Astrocyte (in vitro differentiated cells and primary cell): ENCODE data around the gene NF2.

Experiments
- EZH2 ChIP-seq: IDR thresholded peaks from 2 replicates; pipeline ENCODE4 v1.6.1; 2012; ENCODE audit warnings: mild to moderate bottlenecking, low read length, inconsistent platforms; ENCODE audit not compliant: insufficient read depth
- TF ChIP-seq, protein P1 (sequence below): IDR thresholded peaks from 2 replicates; pipeline ENCODE4 v1.5.1; 2011; ENCODE audit warnings: low read depth, mild to moderate bottlenecking, inconsistent platforms, low read length, moderate library complexity; ENCODE audit not compliant: insufficient read depth

DNA sequence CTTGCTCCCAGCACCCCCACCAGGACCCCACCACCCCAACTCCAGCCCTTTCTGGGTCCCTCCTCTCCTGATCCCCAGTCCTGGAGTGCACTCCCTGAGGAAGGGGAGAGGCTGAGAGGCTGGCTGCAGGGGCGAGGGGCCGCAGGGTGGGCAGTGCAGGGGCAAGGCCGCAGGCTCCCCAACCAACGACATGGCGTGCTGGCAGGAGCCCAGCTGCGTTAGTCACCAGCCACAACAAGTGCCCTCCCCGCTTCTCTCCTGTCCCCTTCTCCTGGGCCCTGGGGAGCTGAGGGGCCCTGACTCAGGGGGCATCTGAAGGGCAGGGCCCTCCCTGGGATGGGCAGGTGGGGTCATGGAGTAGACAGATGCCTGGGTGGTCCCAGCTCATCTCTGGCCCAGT, 118.7 kb downstream of the NF2 start:
- TF ChIP-seq, protein P1, sequence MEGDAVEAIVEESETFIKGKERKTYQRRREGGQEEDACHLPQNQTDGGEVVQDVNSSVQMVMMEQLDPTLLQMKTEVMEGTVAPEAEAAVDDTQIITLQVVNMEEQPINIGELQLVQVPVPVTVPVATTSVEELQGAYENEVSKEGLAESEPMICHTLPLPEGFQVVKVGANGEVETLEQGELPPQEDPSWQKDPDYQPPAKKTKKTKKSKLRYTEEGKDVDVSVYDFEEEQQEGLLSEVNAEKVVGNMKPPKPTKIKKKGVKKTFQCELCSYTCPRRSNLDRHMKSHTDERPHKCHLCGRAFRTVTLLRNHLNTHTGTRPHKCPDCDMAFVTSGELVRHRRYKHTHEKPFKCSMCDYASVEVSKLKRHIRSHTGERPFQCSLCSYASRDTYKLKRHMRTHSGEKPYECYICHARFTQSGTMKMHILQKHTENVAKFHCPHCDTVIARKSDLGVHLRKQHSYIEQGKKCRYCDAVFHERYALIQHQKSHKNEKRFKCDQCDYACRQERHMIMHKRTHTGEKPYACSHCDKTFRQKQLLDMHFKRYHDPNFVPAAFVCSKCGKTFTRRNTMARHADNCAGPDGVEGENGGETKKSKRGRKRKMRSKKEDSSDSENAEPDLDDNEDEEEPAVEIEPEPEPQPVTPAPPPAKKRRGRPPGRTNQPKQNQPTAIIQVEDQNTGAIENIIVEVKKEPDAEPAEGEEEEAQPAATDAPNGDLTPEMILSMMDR: no peak
- no peak for TF ChIP-seq EZH2
